NCI-H345 treated with DMSO at 0.1 percent for 48 hours (cell line): Measurements from ENCODE around the gene CERS2.
A peak's percentile ranks its signal among the peaks of the same experiment; 100 is the strongest.

ENCODE experiments used
- DNase-seq: peaks from one replicate; lab custom pipeline; 2025; ENCODE audit not compliant: unreplicated experiment; lab: John Stamatoyannopoulos, UW

Gene CERS2

DNA sequence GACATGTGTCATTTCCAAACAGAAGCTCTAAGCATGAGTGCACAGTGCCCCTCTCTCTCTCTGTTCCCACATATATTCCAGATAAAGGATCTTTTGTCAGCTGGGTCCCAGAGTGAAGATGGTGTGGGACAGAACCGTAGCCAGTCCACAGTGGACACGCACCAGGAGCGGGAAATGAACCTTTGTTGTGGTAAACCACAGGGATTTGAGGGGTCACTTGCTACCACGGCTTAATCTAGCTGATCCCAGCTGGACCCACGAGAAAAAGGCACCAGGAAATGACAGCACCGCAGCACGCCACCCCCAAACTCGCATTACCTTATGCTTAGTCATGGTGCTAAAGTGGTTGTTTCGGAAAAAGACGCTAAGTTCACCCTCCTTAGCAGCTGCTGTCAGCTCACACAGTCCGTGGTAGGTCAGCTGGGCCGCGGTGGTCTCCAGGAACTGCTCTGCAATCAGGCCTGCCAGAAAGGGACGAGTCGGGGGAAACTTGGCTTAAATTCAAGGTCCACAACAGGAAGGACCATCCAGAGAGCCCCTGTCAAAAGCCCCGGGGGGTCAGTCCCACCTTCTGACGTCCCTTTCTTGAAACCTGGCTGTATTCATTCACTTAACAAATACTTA, 24.5 kb upstream of the CERS2 start:
- no peak for DNase-seq

DNA sequence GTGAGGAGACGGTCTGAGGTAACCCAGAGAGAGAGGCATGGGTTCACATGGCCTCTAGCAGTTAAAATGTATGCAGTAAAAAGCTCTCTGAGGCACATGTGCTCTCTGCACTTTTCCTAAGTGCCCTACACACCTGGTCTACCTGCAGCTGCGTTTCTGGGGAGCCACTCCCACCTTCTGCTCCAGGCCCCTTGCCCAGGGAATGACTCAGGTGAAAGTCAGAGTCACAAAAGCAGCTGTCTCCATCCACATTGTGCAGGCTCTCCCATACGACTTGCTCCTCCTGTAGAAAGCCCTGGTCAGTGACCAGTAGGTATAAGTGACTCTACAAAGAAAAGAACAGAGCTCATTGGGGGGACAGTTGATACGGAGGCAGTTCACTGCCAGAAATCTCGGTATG, 23.3 kb upstream of the CERS2 start:
- DNase-seq = no peak

DNA sequence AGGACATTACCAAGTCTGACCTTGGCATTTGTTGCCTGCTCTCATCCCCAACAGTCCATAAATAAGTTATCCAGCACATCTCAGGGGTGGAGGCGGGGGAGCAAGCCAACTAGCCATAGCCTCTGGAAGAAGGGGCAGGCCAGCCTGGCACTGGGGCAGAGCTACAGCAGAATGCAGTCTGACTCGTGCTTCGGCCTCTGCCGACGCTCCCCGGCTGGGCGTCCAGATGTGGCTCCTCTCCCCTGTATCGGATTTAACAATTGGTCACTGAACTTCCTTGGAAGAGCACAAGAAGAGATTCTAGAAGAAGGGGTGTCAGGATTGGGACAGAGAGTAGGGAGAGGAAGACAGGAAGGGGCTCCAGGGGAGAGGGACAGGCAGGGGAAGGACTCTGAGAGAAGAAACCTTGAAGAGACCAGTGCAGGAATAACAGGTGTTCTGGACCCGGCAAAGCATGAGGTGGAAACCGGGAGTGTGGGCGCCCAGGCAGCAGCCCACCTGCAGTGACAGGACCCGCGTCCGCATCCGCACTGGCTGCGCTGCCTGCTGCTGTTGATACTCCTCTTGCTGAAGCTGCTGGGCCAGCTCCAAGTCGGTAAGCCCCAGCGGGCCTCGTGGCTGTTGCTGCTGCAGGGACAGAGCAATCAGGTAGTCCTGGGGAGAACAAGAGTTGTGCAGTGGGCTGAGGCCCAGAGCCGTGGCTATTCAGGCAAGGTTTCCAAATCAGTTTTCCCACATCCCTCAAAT, 22.7 kb upstream of the CERS2 start:
- no peak for DNase-seq

DNA sequence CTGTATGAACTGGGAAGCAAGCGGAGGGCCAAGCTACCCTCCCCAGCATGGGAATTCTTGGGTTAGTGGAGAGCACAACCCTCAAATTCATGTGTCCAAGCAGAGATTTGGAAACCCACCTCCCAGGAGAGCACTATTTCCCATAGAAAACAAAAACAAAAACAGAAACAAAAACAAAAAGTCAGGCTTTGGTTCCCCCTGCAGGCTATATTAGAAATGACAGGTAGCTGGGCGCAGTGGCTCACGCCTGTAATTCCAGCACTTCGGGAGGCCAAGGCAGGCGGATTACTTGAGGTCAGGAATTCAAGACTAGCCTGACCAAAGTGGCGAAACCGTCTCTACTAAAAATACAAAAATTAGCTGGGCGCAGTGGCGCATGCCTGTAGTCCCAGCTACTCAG, 21.3 kb upstream of the CERS2 start:
- DNase-seq = peak; percentile 29

DNA sequence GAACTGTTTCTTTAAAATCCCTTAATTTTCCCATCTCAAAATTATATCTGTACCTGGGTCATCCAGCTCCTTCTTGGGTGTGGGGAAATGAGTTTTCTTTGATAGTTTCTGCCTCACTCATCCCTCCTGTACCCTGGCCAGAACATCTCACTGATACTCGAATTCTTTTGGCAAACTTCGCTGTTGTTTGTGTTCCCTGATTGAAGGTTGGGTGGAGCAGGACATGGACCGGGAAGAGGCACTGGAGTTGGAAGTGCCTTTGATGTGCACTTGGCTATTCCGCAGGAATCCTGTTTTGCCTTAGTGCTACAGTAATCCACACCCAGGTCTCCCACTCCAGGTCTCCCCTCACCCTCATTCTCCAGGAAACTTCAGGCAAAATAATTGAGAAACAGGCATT, 20.8 kb upstream of the CERS2 start:
- DNase-seq = no peak

DNA sequence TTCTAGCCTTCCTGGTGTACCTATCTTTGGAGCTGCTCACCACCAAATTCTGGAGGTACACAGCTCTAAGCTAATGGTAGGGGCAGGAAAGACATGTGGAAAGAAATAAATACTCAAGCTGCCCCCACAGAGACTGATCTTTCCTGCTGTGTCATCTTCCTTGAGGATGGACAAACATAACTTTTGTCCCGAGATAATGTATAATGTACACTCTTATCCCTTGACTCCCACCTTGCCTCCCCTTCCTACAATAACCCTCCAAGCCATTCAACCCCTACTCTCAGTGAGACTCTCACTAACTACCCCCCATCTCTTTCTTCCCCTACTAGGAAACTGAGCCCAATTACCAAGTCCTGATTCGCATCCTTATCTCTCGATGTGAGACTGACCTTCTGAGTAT, 19.6 kb upstream of the CERS2 start:
- no peak for DNase-seq

DNA sequence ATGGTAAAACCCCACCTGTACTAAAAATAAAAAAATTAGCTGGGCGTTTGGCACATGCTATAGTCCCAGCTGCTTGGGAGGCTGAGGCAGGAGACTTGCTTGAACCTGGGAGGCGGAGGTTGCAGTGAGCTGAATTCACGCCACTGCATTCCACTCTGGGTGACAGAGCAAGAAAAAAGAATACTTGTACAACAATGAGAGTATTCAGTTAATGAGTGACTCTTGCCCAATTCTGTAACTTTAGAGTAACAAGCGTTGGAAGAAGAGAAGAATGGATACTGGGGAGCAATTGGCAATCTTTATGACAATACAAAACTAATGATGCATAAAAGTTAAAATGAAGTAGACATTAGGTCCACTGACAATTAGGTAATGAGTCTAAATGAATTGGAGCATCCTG, 18.0 kb upstream of the CERS2 start:
- DNase-seq = no peak

DNA sequence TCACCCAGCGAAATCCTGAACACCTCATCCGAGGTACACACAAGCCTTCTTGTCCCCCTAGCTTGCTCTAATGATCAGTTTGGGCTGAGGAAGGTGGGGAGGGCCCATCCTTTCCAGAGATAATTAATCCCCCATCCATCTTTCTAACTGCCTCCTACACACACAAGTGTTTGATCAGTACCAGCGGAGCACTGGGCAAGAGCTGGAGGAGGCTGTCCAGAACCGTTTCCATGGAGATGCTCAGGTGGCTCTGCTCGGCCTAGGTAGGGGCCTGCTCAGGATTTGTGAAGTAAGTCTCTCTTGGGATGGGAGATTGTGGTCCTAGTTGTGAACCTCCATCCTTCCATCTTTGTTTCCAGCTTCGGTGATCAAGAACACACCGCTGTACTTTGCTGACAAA, 13.3 kb upstream of the CERS2 start:
- DNase-seq = peak; percentile 22

DNA sequence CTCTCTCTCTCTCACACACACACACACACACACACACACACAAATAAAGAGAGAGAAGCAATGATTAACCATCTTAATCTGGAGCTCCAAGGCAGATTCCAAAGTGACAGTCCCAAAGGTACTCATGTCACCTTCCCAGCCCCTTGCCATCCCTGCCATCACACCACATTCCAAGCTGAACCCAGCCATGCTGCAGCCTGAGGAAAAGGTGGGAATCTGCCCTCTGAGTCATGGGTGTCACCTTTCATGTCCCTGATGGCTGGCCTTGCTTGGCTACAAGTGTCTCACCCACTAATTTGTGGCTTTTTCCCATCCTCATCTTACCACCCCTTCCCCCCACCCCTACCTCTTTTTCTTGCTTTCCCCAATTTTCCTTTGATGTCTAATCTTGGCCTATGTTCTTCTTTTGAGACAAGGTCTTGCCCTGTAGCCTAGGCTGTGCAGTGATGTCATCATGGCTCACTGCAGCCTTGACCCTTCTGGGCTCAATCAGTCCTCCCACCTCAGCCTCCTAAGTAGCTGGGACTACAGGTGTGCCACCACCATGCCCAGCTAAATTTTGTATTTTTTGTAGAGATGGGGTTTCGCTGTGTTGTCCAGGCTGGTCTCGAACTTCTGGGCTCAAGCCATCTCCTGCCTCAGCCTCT, 10.7 kb upstream of the CERS2 start:
- DNase-seq = no peak

DNA sequence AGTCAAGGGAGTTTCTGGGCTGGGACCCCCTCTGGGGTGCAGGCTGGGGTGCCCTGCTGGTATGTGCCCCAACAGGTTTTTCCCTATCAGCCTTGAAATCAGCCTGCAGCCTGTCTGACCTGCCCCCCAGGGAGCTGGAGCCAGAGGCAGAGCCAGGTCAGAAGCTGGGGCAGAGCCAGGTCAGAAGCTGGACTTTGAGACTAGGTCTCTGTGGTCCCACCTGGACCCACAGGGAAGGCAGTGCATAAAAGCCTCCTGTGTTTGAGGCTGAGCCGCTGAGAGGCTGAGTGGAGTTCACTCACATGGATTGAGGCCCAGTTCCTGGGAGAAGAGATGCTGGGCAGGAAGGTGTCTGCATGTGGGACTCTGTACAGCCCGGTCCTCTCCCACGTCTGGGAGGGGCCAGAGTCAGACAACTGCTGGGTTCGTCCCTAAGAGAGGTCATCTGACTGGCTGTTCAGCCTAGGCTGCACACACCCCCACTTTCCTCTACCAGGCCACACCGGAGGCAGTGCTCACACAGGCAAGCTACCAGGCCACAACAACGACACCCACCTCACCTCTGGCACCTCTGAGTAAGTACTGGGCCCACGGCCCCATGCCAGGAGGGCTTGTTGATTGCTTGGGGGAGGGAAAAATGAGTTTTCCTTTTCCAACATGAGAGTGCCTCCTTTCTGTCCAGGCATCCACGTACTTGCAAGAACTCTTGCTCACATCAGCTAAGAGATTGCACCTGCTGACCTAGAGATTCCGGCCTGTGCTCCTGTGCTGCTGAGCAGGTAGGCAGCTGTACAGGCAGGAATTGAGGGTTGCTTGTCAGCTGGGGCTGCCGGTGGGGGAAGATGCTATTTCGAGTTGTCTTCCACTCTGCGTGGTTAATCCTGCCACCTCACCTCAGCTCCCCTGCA, 7.4 kb upstream of the CERS2 start, which contains the start of gene ANXA9:
Gene ANXA9 (plus strand): TSS at position 488 of the 908 bp plus-strand sequence. CDS start 814 bp downstream, outside the sequence.
- no peak for DNase-seq

DNA sequence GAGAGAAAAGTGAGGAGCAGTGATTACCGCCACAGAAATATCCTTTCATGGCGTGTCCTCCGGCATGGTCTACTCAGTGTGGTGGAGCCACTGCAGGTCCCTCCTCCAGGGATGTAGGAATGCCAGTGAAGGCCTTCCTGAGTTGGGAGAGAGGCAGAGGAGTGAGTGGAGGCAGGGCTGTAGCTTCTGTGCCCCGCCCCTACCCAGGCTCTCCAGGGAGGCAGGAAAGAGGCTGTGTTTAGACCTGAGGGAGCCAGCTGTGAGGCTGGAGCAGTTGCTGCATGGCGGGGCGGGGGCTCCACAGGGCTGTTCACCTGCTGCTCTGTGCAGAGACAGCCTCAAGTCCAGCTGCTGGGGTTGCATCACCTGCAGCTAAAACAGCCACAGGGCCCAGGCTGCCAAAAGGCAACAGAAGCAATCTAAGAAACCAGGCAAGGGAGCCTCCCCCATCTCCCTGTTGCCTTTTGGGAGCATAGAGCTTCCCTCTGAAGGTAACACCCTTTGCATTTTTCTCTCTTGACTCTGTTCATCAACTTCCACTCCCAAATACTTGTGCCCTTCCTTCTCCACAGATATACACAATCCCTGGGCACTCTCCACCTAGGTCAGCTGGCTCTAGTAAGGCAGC, 6.7 kb upstream of the CERS2 start:
- DNase-seq = peak; percentile 96

DNA sequence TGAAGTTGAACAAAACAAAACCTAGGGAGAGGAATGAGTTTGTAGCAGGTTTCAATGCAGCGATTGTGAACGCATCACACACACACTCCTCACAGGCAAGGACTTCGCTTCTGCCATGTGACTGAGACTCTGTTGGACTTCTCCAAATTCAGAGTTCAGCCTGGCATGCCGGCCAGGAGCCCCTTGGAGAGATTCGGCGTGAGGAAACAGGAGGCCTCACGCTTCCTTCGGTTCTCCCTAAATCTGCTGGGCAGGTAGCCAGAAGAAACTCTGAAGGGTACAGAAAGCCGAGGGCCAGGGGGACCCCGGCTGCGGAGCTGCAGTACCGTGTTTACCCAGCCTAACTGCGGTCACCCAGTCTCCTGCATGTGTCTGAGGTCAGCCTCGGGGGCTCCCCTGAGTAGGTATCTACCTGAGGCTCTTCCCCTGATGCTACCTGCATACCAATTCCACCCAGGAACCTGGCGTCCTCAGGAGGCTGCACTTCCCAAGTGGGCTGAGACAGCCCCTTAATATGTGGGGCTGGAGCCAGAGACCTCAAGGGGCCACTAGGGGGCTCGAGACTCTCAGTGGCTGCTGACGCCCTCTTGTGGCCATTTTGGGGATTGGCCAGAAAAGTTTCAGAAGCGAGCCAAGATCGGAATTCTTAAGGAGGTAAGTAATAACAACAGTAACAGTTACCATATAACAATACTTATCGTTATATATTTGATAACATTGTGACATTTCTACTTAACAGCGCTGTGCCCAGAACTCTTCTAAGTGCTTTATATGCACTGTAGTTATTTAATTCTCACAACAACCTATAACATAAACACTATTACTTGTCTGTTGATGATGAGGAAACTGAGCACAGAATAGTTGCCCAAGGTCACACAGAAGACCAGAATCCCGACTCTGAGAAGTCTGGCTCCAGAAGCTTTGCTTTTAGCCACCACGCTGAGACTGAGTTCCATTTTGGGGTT, 4.7 kb upstream of the CERS2 start:
- peak; percentile 96 for DNase-seq

DNA sequence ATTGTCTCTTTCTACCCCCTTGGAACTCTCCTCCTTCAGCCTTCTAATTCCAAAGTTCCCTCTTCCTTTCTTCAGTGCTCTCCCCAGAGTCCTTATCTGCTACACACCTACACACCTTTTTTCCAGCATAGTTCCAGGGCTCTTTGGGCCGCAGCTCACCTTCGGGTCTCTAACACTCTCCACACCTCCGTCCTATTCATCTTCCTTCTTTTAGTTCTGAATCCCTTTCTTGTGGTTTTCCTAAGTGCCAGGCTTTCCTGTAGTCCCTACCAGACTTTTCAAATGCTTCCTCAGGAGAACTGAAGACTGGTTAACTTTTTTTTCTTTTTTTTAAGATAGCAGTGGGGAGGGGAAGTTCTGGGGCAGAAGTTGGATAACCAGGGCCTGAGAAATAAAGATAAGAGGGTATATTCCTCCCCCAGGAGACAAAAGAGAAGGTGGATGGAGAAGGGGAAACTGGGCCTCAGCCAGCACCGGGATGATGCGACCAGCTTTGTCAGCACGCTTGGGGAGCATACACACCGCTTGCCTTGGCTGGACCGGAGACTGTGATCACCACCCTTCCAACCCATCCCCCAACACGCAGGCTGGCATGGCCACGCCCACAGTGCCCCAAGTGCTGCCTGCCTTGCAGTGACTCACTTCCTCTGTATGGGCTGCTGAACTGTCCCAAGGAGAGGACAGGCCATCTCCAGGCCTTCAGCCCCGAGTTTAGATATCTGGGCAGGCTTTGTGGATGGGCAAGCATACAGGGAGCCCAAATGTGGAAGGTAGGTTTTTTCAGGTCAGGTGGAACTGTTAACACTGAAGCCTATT, 2.5 kb upstream of the CERS2 start:
- no peak for DNase-seq

DNA sequence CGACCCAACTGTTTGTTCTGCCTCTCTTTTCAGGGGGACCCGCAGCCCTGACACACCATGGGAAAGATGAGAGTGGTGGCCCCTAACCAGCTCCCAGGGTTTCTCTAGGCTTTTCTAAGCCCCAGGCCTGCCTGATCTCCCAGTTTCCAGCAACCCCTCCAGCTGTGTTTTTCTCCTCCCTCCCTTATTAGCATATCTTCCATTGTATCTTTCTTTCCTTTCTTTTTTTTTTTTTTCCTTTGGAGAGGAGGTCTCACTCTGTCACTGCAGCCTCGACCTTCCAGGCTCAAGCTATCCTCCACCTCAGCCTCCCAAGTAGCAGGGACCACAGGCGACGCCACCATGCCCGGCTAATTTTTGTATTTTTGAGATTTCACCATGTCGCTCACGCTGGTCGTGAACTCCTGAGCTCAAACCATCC, 1.8 kb upstream of the CERS2 start:
- DNase-seq = no peak

DNA sequence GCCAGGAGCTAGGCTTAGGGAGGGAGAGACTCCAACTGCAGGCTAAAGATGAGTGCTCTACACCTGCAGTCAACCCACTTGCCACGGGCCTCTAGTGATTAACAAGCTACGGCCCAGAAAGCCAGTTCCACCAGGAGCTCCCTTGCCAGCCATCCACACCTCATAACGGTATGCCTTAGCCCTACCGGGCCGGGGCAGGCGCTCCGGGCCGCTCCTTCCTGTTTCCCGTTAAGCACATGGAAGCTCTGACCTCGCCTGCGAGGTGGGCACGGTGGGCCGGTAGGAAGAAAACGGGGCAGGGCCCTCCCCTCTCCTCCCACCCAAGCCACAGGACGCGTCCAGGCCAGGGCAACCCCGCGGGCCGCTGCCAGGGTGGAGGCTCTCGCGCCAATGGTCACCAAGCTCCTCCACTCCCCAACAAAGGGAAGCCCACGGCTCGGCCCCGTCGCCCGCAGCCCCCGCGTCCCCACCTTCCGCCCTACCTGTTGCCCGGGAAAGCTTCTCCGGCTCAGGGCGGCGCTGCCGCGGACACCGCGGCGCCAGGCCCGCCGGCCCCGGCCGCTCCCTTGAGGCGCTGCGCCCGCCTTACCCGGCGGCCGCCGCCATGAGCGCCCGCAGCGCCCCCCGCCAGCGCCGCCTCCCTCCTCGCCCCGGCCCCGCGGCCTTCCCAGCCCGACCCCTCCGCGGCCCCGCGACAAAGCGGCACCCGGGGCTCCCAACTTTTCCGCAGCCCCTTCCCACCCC, 627 bp downstream of the CERS2 start:
- peak; percentile 50 for DNase-seq

DNA sequence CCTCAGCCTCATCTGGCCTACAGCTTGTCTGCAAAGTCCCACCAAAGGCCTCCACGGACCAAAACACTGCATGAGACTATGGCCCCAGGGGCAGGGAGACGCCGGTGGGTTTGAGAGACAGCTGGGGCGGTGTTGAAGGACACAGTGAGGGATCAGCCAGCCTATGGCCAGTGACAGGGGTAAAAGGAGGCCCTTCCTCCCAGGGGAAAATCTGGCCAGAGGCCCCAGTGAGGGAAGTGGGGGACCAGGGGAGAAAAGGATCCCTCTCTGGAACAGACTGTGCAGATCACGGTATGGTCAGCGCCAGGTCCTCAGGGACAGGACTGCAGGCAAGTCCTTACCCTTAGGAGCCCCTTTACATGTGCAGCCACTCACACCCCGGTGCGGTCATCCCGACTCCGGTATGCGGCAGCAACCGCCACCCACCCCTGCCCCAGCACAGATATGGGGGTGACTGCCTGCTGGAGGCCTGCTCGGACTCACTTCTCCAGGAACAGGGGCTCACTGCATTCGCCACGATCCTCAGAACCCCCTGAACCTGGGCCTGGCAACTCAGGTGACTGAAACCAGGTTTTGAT, 1.3 kb downstream of the CERS2 start:
- DNase-seq = no peak

DNA sequence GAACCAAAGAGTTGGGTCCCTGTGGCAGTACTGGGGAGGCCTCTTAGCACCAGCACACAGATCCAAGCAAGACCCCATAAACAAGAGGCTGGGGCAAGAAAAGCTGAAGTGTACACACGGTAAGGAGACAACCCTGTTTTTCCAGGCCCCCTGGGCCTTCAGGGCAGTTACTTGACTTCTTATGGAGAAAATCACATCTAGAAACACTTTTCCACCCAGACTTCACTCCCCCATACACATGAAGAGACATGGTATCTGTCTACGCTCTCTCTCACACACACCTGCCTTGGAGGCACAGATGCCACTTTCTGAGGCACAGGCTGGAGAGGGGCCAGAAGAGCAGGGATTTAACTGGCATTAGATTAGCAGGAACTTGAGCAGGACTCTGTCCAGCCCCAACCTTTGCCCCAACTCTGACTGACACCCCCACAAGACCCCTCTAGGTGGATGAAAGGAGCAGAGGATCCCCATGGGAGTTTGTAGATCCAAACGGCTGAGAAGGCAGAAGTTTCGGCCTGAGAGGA, 2.2 kb downstream of the CERS2 start:
- DNase-seq = no peak
